HG02763 (cell line): ENCODE data around the gene PALS1.

ENCODE experiments used
- ATAC-seq: cut with Tn5 transposase; IDR thresholded peaks from one replicate; pipeline ENCODE4 v1.9.1; 2021; ENCODE audit warnings: mild to moderate bottlenecking, moderate library complexity; ENCODE audit not compliant: unreplicated experiment

PALS1 gene

DNA sequence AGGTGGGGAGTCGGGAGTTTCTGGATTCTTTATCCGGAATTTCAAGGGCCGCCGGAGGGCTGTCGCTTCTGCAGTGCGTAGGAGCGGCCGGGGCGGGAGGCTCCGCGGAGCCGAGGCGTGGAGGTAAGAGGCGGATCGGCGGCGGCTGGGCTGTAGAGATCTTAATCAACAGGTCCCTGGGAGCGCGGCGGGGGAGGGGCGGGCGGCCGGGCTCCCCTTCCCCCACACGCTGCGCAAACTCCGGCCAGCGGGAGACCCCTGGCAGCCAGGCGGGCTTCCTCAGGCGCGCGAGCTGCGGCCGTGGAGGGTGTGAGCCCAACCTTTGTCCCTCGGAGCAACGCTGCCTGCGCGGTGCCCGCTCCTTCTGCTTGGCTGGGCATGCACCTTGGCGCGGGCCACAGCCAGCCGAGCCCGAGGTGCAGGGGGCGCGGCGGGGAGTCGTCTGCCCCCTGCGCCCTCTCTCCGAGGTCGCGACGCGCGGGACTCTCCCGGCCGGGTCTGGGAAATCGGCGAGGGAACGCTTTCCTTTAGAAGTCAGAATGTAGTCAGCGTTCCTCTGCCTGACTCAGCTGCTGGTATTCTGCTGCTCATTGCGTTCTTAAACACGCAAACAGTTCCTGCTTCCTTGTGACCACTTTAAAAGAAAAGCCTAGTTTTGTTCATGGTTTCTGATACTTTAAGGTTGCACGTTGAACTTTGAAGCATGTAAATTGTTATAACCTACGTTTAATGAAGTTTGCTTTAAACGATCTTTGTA, at the start of gene PALS1:
Gene PALS1, plus strand, starts transcription at position 25 of the 757 bp plus-strand sequence. CDS start 37,736 bp downstream, outside the sequence.
- peak; percentile 35 for ATAC-seq

DNA sequence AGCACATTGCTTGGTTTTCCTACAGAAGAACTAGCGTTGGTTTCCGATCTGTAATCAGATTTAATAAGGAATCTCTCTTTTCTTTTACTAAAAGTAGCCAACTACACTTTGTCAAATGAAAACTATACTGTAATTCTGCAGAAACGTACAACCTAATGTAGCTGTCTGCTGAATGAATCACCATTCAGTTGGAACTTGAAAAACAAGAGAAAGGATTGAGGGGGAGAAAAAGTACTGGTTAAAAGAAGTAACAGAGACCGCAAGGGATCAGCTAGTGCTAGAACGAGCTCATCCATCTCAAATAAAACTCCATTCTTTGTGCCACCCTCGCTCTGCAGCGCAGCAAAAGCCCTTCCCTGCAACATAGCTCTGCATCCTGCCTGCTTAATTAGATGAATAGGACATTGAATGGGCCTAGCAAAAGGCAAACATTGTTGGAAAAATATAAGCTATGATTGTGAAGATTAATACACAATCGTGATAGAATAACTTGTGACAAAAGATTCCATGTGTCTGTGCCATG, 49.4 kb upstream of the PALS1 start:
- ATAC-seq = no peak

DNA sequence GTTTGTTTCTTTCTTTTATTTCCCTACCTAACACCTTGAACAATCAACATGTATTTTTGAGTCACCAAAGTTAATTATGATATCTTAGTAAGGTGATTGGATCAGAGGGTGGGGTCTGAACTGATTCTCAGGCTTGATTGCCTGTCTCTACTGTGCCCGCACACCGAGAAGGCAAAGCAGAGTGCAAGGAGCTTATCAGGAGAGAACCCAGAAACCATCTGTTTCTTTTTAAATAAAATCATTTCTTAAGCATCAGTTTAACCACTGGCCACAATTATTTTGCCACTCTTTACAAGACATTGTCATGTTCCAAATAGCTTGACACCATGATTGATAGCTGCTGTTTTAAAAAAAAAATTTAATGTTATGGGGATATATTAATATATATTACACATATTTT, 48.9 kb upstream of the PALS1 start:
- no peak for ATAC-seq

DNA sequence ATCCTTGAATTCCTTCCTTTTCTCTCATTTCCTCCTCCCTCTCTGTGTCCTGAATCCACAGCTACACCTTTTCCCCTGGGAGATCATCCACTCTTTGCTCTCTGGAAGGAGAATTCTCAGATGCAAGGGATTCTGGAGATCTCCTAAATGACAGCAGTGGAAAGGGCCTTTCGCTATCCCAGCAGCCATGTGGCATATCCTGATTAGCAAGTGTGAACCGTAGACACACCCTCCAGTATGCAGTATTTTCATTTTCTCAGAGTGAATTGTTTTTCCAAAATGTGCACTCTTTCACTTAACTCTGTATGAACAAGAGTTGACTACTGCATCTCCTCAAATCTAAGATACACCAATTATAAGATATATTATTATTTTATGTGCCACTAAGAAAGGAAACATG, 46.0 kb upstream of the PALS1 start:
- no peak for ATAC-seq

DNA sequence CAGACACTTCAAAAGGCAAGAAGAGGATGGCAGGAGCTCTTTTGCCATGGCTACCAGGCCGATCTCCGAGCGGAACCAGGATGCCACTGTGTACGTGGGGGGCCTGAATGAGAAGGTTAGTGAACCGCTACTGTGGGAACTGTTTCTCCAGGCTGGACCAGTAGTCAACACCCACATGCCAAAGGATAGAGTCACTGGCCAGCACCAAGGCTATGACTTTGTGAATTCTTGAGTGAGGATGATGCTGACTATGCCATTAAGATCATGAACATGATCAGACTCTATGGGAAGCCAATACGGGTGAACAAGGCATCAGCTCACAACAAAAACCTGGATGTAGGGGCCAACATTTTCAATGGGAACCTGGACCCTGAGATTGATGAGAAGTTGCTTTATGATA, 42.2 kb upstream of the PALS1 start:
- ATAC-seq = no peak

DNA sequence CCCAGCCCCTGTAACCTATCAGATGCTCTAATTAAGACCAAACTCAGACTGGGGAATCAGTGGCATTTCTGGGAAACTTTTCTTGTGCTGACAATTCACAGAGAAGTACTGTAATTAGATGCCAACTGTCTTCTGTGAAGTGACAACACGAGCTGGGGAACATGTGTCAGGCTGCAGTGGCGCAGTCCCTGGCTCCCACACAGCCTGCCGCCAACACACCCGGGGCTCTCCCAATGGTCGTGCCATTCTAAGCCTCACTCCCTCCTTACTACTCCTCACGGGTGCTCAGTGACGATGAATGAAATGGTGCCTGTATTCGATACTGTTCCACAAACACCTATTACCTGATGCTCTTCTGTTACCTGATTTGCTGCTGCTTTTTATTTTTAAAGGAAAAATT, 33.4 kb upstream of the PALS1 start:
- ATAC-seq = no peak

DNA sequence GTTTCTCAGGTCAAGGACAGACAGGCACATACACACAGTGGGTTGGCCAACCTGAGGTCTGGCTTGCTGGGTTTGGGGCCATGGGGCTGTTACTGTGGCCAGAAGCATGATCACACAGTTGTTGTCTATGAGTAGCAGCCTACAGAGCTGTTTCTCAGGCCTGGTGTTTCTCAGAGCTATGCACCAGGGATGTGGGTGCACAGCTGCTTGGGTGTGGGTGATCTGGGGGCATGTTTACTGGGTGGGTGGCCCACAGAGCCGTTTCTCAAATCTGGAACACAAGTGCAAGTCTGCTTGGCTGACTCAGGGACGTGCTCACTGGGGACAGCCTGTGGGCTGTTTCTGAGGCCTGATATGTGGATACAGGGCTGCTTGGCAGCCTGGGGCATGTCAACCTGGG, 23.1 kb upstream of the PALS1 start:
- no peak for ATAC-seq

DNA sequence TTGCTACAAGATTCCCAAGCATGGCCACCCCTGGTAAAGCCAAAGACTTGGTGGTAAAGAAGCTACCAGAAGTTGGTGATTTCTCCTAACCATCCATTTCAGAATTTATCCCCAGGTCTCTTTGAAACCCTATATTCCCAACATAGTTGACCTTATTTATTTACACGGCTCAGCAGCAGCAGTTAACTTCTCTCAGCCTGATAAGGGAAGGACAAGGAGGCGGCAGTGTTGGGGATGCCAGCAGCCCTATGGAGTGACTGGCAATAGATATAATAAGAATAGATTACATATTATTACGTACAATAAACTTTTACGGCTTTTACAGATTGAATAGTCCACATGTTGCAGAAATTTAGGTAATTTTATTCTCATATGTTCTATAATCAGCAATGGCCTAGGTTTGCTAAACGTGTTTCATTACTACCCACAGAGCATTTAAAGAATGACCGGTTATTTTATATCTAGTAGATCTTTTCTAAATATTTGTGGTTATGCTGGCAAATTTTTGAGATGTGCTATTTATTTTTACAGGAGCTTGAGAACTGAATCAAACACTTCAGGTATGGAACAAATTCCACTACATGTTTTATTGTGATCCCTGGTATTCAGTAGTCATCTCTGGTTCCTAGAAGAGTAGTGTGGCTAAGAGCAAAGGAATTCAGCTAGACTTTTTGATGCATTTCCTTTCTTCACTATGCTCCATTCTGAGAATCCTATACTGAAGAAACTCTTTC, 19.8 kb upstream of the PALS1 start:
- no peak for ATAC-seq

DNA sequence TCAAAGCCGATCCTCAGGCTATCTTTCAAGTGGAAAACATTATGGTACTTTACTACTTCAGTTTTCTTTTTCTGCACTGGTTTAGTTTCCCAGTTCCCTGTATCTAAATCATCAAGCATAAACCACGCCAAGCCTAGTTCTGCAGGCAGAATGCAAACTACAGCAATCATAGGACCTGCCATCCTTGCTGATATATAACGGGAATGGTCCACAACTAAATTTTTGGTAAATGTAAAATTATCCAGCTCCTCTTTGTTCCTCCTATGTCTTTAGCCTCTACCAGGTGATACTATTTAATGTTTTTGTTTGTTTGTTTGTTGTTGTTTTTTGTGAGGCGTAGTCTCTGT, 19.3 kb upstream of the PALS1 start:
- ATAC-seq = no peak

DNA sequence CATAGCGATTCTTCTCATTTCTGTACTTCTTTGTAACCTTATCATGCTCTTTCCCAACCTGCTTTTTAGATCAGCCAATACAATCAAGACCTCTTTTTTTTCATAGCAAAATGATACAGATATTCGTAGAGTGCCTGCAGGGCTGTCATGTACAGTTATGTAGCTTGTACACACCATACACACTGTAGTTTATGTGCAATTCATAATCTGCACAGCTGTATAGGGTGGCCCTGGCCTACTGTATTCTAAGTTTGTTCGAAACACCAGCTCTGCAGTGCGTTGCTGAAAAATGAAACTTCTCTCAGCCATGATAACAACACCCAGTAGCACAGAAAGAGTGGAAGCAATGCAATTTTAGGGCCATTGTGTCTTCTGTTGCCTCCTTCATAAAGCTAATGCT, 15.7 kb upstream of the PALS1 start:
- no peak for ATAC-seq

DNA sequence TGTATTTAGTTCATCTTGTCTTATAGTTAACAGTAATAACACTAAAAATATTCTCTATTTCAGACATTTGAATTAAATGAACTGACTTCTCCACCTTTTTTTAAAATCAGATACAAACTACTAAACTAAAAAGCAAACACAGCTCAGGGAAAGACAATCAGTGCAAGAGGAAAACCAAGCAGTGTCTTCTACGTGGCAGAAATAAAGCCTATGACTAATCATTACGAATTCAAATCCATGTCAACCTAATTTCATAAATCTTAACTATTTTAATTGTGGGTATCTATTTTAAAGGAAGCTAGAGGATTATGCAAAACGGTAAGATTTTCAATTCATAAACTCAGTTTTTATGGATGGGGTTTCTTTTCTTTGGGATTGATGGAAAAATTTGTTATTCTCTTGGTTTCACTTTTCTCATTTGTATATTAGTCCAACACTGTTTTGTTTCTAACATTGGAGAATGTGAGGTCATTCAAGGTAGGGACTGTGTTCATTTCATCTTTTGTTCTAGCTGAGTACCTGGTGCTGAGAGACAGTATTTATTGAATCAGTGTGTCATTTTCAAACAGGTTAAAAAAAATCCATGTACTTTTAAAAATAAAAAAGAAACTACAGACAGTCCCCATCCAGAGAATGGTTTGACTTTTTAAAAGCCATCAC, 12.8 kb upstream of the PALS1 start:
- ATAC-seq = no peak

DNA sequence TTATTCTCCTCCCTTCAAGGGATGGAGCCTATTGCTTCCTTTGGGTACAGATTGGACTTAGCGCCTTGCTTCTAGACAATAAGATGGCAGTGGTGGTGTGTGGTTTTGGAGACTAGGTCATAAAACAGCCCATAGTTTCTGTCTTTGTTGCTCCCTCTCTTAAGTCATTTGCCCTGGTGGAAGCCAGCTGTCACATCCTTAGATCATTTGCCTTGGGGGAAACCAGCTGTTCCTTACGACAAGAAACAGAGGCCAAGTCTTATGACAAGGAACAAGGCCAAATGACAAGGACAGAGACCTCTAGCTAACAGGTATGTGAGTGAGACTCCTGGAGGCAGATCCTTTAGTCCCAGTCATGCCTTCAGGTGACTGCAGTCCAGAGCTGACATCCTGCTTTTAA, 9.2 kb upstream of the PALS1 start:
- ATAC-seq = no peak

DNA sequence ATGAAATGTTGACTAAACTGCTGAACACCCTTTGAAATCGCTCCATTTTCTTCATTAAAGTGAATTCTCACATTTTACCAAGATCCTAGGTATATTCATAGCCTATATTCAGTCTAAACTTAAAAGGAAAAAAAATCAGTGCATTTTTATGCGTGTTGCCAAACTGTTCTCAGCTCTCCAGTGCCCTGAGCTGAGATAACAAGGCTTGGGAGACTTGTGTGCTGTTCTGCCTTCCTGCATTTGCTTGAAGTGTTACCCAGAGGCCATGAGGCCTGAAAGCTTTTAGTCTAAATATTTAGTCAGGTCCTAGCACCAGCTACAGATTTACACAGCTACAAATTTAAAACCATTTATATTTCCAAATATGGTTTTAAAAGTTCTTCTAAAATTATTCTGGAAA, 8.6 kb upstream of the PALS1 start:
- no peak for ATAC-seq

DNA sequence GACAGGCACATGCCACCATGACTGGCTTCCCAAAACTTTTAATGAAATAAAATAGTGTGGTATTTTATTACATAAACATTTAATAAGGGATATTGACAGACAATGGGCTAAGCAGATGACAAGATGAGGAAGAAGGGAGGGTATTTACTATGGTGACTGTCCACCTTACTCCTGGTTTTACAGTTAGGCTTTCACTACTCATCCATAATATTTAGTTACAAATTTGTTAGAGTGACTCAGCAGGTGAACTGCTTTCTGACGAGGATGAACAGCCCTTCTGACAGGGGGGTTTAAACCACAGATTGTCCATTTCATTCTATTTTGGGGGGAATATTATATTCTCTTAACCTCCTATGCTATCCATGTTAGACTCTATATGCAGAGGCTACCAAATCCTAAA, 3.6 kb upstream of the PALS1 start:
- no peak for ATAC-seq

DNA sequence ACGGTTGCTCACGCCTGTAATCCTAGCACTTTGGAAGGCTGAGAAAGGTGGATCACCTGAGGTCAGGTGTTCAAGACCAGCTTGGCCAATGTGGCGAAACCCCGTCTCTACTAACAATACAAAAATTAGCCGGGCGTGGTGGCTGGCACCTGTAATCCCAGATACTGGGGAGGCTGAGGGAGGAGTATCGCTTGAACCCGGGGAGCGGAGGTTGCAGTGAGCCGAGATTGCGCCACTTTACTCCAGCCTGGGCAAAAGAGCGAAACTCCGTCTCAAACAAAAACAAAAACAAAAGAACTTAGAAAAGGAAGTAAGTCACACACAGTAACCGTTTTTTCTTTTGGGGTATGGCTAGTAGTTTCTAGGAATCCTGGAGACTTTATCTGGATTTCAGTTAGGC, 1.7 kb upstream of the PALS1 start:
- no peak for ATAC-seq

DNA sequence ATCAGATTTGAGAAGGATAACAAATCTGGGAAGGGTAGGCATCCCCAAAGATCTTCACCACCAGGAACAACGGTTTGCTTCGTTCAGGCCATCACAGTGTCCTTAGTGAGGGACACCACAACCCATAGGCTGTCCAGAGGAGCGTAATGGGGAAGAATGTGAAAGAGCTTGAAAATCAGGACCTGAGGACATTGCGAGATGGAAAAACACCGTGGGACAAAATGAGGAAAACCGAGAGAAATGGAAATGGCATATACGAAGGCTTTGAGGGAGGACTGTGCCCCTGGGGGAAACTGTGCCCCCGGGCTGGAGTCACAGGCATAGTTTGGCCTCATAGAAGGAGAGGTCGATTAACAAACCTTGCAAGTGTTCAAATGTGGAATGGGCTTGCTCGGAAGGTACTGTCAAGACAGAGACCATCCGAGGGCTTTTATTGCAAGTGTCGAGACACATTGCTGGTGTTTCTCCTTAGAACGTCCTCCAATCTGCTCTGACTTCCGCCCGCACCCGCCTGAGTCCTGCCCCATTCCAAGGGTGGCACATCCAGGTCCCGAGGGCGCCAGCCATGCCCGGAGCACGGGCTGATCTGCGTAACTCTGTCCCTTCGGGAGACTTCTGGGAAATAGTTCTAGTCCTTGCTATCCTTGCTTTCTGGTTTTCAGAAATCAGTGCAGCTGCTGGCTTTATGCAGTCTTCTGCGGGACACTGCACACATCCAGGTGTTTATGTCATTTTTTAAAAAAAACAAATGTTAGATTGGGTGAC, 885 bp upstream of the PALS1 start:
- ATAC-seq = peak; percentile 9

DNA sequence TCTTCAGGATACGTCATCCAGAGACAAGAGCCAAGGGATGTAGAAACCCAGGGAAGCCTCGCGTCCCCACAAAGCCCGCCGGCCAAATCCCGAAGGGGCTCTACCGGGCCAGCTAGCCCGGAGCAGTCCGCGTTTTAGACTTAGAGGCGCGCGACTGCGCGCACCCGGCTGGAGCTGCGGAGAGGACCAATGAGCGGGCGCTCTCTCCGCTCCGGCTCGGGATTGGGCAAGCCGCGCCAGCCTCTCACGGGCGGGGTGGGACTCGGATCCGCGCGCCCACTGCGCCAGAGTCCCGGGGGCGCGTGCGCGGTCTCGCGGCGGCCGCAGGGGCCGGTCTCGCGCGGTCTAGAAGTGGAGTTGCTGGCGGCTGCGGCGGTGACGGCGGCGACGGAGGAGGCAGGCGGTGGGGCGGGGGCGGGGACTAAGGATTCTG, 241 bp upstream of the PALS1 start:
- ATAC-seq = peak; percentile 92

DNA sequence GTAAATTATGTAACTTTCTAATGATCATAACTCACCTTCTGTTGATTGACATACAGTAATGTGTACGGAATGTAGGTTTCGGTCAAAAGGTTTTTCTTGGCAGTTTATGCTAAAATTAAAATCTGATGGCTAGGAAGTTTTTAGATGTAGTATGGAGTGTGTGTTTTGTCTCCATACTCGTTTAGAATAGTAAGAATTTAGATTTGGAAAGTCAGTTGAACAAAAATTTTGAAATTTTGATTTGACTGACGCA, 859 bp downstream of the PALS1 start:
- ATAC-seq = no peak

DNA sequence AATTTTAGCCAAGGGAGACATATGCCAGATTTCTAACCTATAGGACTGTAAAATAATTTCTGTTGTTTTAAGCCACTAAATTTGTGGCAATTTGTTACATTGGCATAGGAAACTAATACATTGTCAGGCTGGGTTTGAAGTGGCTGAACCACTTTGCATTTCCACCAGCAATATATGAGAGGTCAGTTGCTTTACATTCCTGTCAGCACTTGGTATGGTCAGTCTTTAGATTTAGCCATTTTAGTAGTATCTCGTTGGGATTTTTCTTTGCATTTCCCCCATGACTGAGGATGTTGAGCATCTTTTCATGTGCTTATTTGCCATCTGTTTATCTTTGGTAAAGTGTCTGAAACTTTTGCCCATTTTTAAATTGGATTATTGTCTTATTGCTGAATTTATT, 3.9 kb downstream of the PALS1 start:
- no peak for ATAC-seq

DNA sequence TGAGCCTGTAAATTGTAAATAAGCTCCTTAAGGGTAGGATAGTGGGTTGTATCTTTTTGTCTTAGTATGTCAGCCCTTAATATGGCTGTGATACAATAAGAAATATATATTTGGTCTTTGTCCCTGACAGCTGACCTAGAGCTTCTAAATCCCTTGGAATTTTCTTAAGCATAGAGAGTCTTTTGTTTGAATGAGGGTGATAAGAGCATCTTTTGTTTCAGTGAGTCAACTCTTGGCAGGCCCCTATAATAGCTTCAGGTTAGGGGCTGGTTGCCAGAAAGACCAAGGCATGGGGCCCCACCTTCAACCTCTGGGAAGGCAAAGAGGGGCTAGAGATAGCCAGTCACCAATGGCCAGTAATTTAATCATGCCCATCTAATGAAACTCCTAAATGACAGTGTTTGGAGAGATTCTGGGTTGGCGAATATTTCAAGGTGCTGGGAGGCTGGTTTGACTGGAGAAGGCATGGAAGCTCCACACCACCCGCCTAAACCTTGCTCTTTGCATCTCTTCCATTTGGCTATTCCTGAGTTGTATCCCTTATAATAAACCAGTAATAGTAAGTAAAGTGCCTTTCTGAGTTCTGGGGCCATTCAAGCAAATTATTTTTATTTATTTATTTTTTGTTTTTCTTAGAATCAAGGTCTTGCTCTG, 10.5 kb downstream of the PALS1 start:
- ATAC-seq = no peak

DNA sequence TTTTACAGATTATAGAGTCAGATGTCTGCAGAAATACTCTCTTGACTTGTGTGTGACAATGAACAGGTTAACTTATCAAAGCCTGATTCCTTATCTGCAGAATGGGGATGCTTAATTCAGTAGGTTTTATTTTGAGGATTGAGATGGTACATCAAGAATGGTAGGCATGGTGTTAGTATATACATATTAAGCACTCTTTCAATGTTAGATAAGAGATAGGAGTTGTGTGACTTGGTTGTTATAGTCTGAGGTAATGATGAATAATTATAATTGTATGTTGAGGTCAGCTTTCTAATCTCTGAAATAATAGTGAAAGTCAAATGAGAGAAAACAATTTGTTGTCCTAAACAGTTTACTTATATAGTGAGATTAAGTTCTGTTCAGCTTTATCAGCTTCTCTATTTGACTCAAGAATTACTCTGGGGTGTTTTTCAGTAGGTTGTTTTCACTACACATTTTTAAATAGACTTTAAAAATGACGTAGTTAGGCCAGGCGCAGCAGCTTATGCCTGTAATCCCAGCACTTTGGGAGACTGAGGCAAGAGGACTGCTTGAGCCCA, 11.9 kb downstream of the PALS1 start:
- ATAC-seq = no peak
